H9 (cell line): ENCODE measurements around the gene CHMP6. TPM values are rescaled to one million over a fixed set of nuclear protein-coding genes. Genes with fewer than 3 reads are reported as not detected.

Source experiments
- DNase-seq: peaks from one replicate; pipeline ENCODE4 v3.0.0-alpha.2; 2017
- H2AFZ ChIP-seq: one replicate; pipeline ENCODE4 v1.6.1; 2013; ENCODE audit warnings: mild to moderate bottlenecking, low read length, control low read depth, moderate library complexity
- H2AK5ac ChIP-seq: 2 replicates; pipeline ENCODE4 v1.6.1; 2013; ENCODE audit warnings: low read length, control low read depth, mixed read lengths; ENCODE audit not compliant: insufficient read length
- H2BK120ac ChIP-seq: one replicate; pipeline ENCODE4 v1.6.1; 2013; ENCODE audit warnings: low read depth, mild to moderate bottlenecking, low read length, control low read depth, inconsistent platforms; ENCODE audit not compliant: poor library complexity, severe bottlenecking
- H2BK12ac ChIP-seq: 2 replicates; pipeline ENCODE4 v1.6.1; 2013; ENCODE audit warnings: low read length, control low read depth, mixed read lengths, low read depth; ENCODE audit not compliant: insufficient read length
- H2BK15ac ChIP-seq: 2 replicates; pipeline ENCODE4 v1.6.1; 2013; ENCODE audit warnings: low read depth, low read length, control low read depth
- H2BK20ac ChIP-seq: one replicate; pipeline ENCODE4 v1.6.1; 2013; ENCODE audit warnings: low read depth, mild to moderate bottlenecking, low read length, control low read depth, inconsistent platforms; ENCODE audit not compliant: poor library complexity, severe bottlenecking
- H2BK5ac ChIP-seq: 2 replicates; pipeline ENCODE4 v1.6.1; 2013; ENCODE audit warnings: low read length, control low read depth, mixed read lengths; ENCODE audit not compliant: insufficient read length
- H3K14ac ChIP-seq: 2 replicates; pipeline ENCODE4 v1.6.1; 2013; ENCODE audit warnings: low read length, control low read depth; ENCODE audit not compliant: insufficient read depth
- H3K18ac ChIP-seq: 2 replicates; pipeline ENCODE4 v1.6.1; 2013; ENCODE audit warnings: low read depth, mild to moderate bottlenecking, mixed read lengths, low read length, control low read depth; ENCODE audit not compliant: insufficient read length
- H3K23ac ChIP-seq: 2 replicates; pipeline ENCODE4 v1.6.1; 2013; ENCODE audit warnings: low read length, control low read depth, mixed read lengths, low read depth; ENCODE audit not compliant: insufficient read length
- H3K23me2 ChIP-seq: 2 replicates; pipeline ENCODE4 v1.6.1; 2013; ENCODE audit warnings: low read depth, mild to moderate bottlenecking, mixed read lengths, low read length, control low read depth; ENCODE audit not compliant: insufficient read length, poor library complexity, severe bottlenecking
- H3K27ac ChIP-seq: 2 replicates; pipeline ENCODE4 v1.5.1; 2013; ENCODE audit warnings: low read length, control low read depth, mixed read lengths, low read depth; ENCODE audit not compliant: insufficient read length
- H3K27me3 ChIP-seq: 2 replicates; pipeline ENCODE4 v1.6.1; 2013; ENCODE audit warnings: low read length, control low read depth, inconsistent platforms; ENCODE audit not compliant: insufficient read depth
- H3K4ac ChIP-seq: 2 replicates; pipeline ENCODE4 v1.6.1; 2013; ENCODE audit warnings: low read depth, mild to moderate bottlenecking, control low read depth, inconsistent platforms, low read length, moderate library complexity
- H3K4me1 ChIP-seq: 2 replicates; pipeline ENCODE4 v1.6.1; 2013; ENCODE audit warnings: low read length, control low read depth, inconsistent platforms; ENCODE audit not compliant: insufficient read depth
- H3K4me2 ChIP-seq: 2 replicates; pipeline ENCODE4 v1.6.1; 2013; ENCODE audit warnings: low read length, control low read depth, mixed read lengths; ENCODE audit not compliant: insufficient read length, insufficient read depth
- H3K56ac ChIP-seq: 2 replicates; pipeline ENCODE4 v1.6.1; 2013; ENCODE audit warnings: low read depth, mild to moderate bottlenecking, mixed read lengths, low read length, control low read depth; ENCODE audit not compliant: insufficient read length
- H3K79me1 ChIP-seq: 2 replicates; pipeline ENCODE4 v1.6.1; 2013; ENCODE audit warnings: low read depth, mild to moderate bottlenecking, moderate library complexity, low read length, control low read depth, inconsistent platforms; ENCODE audit not compliant: insufficient read depth, poor library complexity, severe bottlenecking
- H3K79me2 ChIP-seq: 2 replicates; pipeline ENCODE4 v1.6.1; 2013; ENCODE audit warnings: low read length, control low read depth, inconsistent platforms; ENCODE audit not compliant: insufficient read depth
- H3K9ac ChIP-seq: 2 replicates; pipeline ENCODE4 v1.6.1; 2013; ENCODE audit warnings: low read length, control low read depth, mixed read lengths; ENCODE audit not compliant: insufficient read length; ENCODE audit errors: extremely low read depth
- H3K9me3 ChIP-seq: one replicate; pipeline ENCODE4 v1.6.1; 2013; ENCODE audit warnings: low read depth, low read length, inconsistent platforms; ENCODE audit not compliant: control insufficient read depth
- H3T11ph ChIP-seq: one replicate; pipeline ENCODE4 v1.6.1; 2013; ENCODE audit warnings: mild to moderate bottlenecking, low read length, control low read depth, inconsistent platforms
- H4K20me1 ChIP-seq: one replicate; pipeline ENCODE4 v1.6.1; 2013; ENCODE audit not compliant: control insufficient read depth, insufficient read length, insufficient read depth
- H4K5ac ChIP-seq: 2 replicates; pipeline ENCODE4 v1.6.1; 2013; ENCODE audit warnings: low read depth, mild to moderate bottlenecking, mixed read lengths, low read length, control low read depth; ENCODE audit not compliant: insufficient read length
- H4K8ac ChIP-seq: replicated peaks from 2 replicates; pipeline ENCODE4 v1.6.1; 2013; ENCODE audit warnings: low read length, control low read depth, mixed read lengths, low read depth; ENCODE audit not compliant: insufficient read length
- H4K91ac ChIP-seq: 2 replicates; pipeline ENCODE4 v1.6.1; 2013; ENCODE audit warnings: low read depth, mild to moderate bottlenecking, moderate library complexity, mixed read lengths, low read length, control low read depth; ENCODE audit not compliant: insufficient read length
- H3K27ac Mint-ChIP-seq, 3 experiments: 2 replicates in 2 of 3; 3 replicates in 1 of 3; pipeline ENCODE4 v1.8.0; 2020 to 2021; ENCODE audit warnings: mixed read lengths in 3 of 3, mild to moderate bottlenecking in 1 of 3, moderate library complexity in 1 of 3
- H3K27me3 Mint-ChIP-seq: 2 replicates; pipeline ENCODE4 v1.8.0; 2021; ENCODE audit warnings: low read depth, mild to moderate bottlenecking, moderate library complexity, mixed read lengths
- H3K36me3 Mint-ChIP-seq, 3 experiments: 2 replicates in 2 of 3; 3 replicates in 1 of 3; pipeline ENCODE4 v1.8.0; 2020 to 2021; ENCODE audit warnings: low read depth in 3 of 3, mixed read lengths in 3 of 3; ENCODE audit not compliant: insufficient read depth in 1 of 3
- H3K4me1 Mint-ChIP-seq, 2 experiments: 2 replicates each; pipeline ENCODE4 v1.8.0; 2020; ENCODE audit warnings: mixed read lengths in 2 of 2
- H3K4me3 Mint-ChIP-seq, 2 experiments: 2 replicates in 1 of 2; 3 replicates in 1 of 2; pipeline ENCODE4 v1.8.0; 2020 to 2021; ENCODE audit warnings: mild to moderate bottlenecking in 2 of 2, mixed read lengths in 2 of 2, moderate library complexity in 1 of 2
- H3K9me3 Mint-ChIP-seq, 2 experiments: 2 replicates in 1 of 2; 3 replicates in 1 of 2; pipeline ENCODE4 v1.8.0; 2020; ENCODE audit warnings: mild to moderate bottlenecking in 2 of 2, mixed read lengths in 2 of 2, moderate library complexity in 1 of 2
- WGBS: extraction: QIAGEN DNeasy Blood & Tissue Kit; methylation state at CpG from one replicate; pipeline ENCODE4 v1.1.7; 2013; ENCODE audit warnings: missing lambda C conversion rate, low lambda C conversion rate, mixed read lengths; ENCODE audit not compliant: insufficient read length; ENCODE audit errors: extremely low coverage; 5-methylcytosine and 5-hydroxymethylcytosine counted together
- total RNA-seq: library from RNA; stranded (reverse); gene quantifications from 2 replicates; pipeline ENCODE4 v1.2.1, GENCODE V29; 2021
- TF ChIP-seq, protein P1 (sequence below): fragments of 200-600 bp; sonication (generic); conservative IDR thresholded peaks from 3 replicates; pipeline ENCODE4 v1.8.0; 2021; ENCODE audit warnings: antibody characterized with exemption, mild to moderate bottlenecking

Gene CHMP6
- total RNA-seq, 1 experiment from 2014 or later = 23.4 TPM

DNA sequence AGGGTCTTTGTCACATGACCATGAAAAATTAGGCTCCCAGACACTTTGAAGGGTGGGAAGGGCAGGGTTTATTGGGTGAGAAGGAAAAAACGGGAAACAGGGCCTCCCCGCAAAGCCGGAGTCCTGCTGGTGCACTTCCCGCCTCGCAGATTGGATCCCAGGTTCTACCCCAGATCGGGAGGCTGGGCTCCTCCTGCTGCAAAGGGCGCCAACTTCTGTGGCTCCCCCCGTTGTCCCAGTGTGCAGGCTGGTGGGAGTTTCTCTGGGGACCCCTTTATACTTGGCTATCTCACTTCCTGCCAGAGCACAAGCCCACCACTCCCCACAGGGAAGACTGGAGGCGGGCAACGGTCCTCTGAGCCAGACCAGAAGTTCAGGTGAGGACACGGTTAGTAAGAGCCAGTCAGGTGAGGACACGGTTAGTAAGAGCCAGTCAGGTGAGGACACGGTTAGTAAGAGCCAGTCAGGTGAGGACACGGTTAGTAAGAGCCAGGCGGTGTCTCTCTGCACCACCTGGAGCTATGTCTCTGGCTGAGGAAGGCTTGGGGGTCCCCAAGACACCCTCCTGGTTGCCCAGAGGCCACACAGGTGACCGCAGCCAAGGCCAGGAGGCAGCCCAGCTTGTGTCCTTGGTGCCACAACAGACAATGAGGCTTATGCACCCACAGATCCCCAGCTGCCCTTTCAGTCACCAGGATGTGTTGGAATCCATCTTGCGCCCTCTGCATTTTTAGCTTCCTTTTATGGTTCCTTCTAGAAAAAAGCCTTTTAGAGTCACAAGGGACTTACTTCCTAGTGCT is 48.1 kb upstream of the CHMP6 start:
- H3K9ac ChIP-seq = no peak overlapping the region
- no peak overlapping the region for H3K4ac ChIP-seq
- no peak overlapping the region for H2BK12ac ChIP-seq
- no peak overlapping the region for H3T11ph ChIP-seq
- H3K14ac ChIP-seq = no peak overlapping the region; the same call in 1 of the 2 replicates
- Mint-ChIP-seq H3K36me3 (peaks cover 14 to 19% (median 17%) of the 10 kb centered on the region in 3 experiments), H3K4me3 (no peak overlapping the region), H3K4me1 (peaks cover 0 to 4% of the 10 kb centered on the region in 2 experiments; a peak in 3 of 4 replicates), H3K9me3 (no peaks in the 10 kb centered on the region), H3K27ac (no peak overlapping the region), H3K27me3 (no peaks in the 10 kb centered on the region)
- H3K23me2 ChIP-seq = no peaks in the 10 kb centered on the region
- H3K4me1 ChIP-seq = no peaks in the 10 kb centered on the region
- no peak overlapping the region for H4K91ac ChIP-seq
- no peak overlapping the region for H2BK5ac ChIP-seq
- H3K9me3 ChIP-seq = no peaks in the 10 kb centered on the region
- WGBS = no CpG with 5 or more reads among the region's 17 CpGs
- H2AK5ac ChIP-seq = no peak overlapping the region
- H2AFZ ChIP-seq = no peak overlapping the region
- no peak overlapping the region for H4K8ac ChIP-seq
- no peak overlapping the region for H2BK120ac ChIP-seq
- H4K5ac ChIP-seq = no peak overlapping the region
- H2BK20ac ChIP-seq = no peak overlapping the region
- no peaks in the 10 kb centered on the region for H3K27me3 ChIP-seq
- no peak overlapping the region for H3K4me2 ChIP-seq
- H3K18ac ChIP-seq = no peak overlapping the region
- H4K20me1 ChIP-seq = peaks cover 4% of the 10 kb centered on the region
- no peaks in the 10 kb centered on the region for H3K79me2 ChIP-seq
- no peak overlapping the region for H2BK15ac ChIP-seq
- no peak for DNase-seq
- H3K56ac ChIP-seq = no peak overlapping the region
- no peak overlapping the region for H3K23ac ChIP-seq
- H3K79me1 ChIP-seq = no peaks in the 10 kb centered on the region
- TF ChIP-seq, protein P1, sequence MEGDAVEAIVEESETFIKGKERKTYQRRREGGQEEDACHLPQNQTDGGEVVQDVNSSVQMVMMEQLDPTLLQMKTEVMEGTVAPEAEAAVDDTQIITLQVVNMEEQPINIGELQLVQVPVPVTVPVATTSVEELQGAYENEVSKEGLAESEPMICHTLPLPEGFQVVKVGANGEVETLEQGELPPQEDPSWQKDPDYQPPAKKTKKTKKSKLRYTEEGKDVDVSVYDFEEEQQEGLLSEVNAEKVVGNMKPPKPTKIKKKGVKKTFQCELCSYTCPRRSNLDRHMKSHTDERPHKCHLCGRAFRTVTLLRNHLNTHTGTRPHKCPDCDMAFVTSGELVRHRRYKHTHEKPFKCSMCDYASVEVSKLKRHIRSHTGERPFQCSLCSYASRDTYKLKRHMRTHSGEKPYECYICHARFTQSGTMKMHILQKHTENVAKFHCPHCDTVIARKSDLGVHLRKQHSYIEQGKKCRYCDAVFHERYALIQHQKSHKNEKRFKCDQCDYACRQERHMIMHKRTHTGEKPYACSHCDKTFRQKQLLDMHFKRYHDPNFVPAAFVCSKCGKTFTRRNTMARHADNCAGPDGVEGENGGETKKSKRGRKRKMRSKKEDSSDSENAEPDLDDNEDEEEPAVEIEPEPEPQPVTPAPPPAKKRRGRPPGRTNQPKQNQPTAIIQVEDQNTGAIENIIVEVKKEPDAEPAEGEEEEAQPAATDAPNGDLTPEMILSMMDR = no peak
- no peak overlapping the region for H3K27ac ChIP-seq
